AG04449 (cell line): ENCODE data around the gene SHH.

Experiments used
- CTCF ChIA-PET: fragments of 350-600 bp; formaldehyde crosslinking; extraction: SDS; loops from one replicate; lab custom pipeline; 2021; ENCODE audit warnings: antibody characterized with exemption; lab: Yijun Ruan, JAX
- POLR2A ChIA-PET: fragments of 400-600, 350-600 bp; formaldehyde crosslinking; extraction: SDS; loops from one replicate; lab custom pipeline; 2020; ENCODE audit warnings: antibody characterized with exemption, inconsistent platforms; lab: Yijun Ruan, JAX
- DNase-seq: peaks from one replicate; pipeline ENCODE4 v3.0.0-alpha.2; 2010; ENCODE audit warnings: low read depth, low spot score
- H3K4me3 ChIP-seq: 2 replicates; pipeline ENCODE4 v1.5.1; 2011; ENCODE audit warnings: low read depth, mild to moderate bottlenecking, control low read depth, low read length
- CTCF ChIP-seq: IDR thresholded peaks from one replicate; pipeline ENCODE4 v1.5.1; 2011; ENCODE audit warnings: mild to moderate bottlenecking, moderate library complexity, low read length, control low read depth, inconsistent platforms; ENCODE audit not compliant: insufficient read depth; ENCODE audit errors: missing control alignments

SHH gene

GRCh38 chr7:155848691-155849669, 36.7 kb upstream of the SHH start:
- CTCF ChIA-PET, result no interaction called here
- POLR2A ChIA-PET, result no interaction called here

GRCh38 chr7:155847821-155848435, 35.7 kb upstream of the SHH start:
- H3K4me3 ChIP-seq, result no peak overlapping the region
- TF ChIP-seq CTCF, result no peak
- no peak for DNase-seq
- ChIA-PET CTCF (no interaction called here), POLR2A (no interaction called here)

More at GRCh38 chr7:155848691-155849669, 36.7 kb upstream of the SHH start:
- no peak for TF ChIP-seq CTCF
- H3K4me3 ChIP-seq, result no peak overlapping the region
- no peak for DNase-seq

GRCh38 chr7:155846936-155847335, 34.7 kb upstream of the SHH start:
- ChIA-PET CTCF (no interaction called here), POLR2A (no interaction called here)
- no peak overlapping the region for H3K4me3 ChIP-seq
- DNase-seq, result no peak
- no peak for TF ChIP-seq CTCF

GRCh38 chr7:155846156-155846555, 33.9 kb upstream of the SHH start:
- ChIA-PET CTCF (no interaction called here), POLR2A (no interaction called here)
- no peak for DNase-seq
- H3K4me3 ChIP-seq, result no peak overlapping the region
- TF ChIP-seq CTCF, result no peak

- DNase-seq, result no peak
- H3K4me3 ChIP-seq, result no peak overlapping the region
- ChIA-PET POLR2A (no interaction called here), CTCF (no interaction called here)
- no peak for TF ChIP-seq CTCF
Measured at GRCh38 chr7:155845226-155845625, 33.0 kb upstream of the SHH start.

GRCh38 chr7:155844526-155844925, 32.3 kb upstream of the SHH start:
- TF ChIP-seq CTCF, result no peak
- DNase-seq, result no peak
- POLR2A ChIA-PET, result no interaction called here
- CTCF ChIA-PET, result no interaction called here
- no peak overlapping the region for H3K4me3 ChIP-seq
